ENCODE measurements around the gene NISCH. TPM values are rescaled to one million over a fixed set of nuclear protein-coding genes. Genes with fewer than 3 reads are reported as not detected.

The NISCH gene
- polyA plus RNA-seq, 1 donor (not counting 4 experiments of a cell fraction or from before 2014, with no cell fraction given): 48.1 TPM

DNA sequence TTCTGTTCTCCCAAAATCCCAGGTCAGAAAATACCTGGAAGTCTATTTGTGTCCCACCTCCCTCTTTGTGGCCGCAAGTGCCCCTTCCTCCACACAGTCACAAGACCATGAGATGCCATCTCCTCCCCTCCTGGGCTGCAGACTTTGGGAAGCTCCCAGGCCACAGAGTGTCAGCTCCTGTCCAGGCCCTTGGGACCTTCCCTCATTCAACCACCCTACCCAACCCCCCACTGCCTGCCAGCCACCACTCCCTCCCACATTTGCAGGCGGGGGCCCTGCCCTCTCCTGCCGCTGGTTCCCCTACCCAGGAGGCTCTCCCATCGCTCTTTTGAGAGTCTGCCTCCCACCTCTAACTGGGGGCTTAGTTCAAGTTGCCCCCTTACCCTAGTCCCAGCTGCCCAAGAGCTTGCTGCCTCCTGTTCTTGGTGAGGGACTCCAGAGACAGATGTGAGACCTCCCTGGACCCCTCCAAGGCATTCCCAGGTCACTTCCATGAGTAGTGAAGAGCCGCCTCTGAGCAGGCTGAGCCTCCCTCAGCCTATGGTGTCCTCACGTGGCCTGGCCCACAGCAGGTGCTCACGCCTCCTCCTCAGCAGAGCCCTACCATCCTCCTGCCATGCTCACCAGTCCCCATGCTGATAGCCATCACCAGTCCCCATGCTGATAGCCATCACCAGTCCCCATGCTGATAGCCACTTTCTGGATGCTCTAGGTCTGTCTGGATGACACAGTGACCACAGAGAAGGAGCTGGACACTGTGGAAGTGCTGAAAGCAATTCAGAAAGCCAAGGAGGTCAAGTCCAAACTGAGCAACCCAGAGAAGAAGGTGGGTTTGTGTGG is 23.9 kb downstream of the NISCH start:
- no peaks in the 10 kb centered on the region for H3K79me2 ChIP-seq (ENCODE audit: control insufficient read depth, insufficient read depth, low read length)
- H4K20me1 ChIP-seq (ENCODE audit: control insufficient read depth, extremely low read depth, insufficient read depth, low read length): no peaks in the 10 kb centered on the region
- H3K4me1 ChIP-seq (ENCODE audit: control insufficient read depth, extremely low read depth, insufficient read depth, low read length): peaks cover 12% of the 10 kb centered on the region
- no peak for DNase-seq (ENCODE audit: low read depth, low spot score)
- no peaks in the 10 kb centered on the region for H3K9me1 ChIP-seq (ENCODE audit: control insufficient read depth, extremely low read depth, insufficient read depth, low read length)
- no peak overlapping the region for H3K9ac ChIP-seq (ENCODE audit: control insufficient read depth, extremely low read depth, insufficient read depth, low read length)
- no peaks in the 10 kb centered on the region for H3K27me3 ChIP-seq (ENCODE audit: control insufficient read depth, extremely low read depth, insufficient read depth, low read length)
- no peak overlapping the region for H3K4me3 ChIP-seq (ENCODE audit: control insufficient read depth in 2 of 3, extremely low read depth in 1 of 3, insufficient read depth in 2 of 3, low read depth in 1 of 3, low read length in 3 of 3)
- TF ChIP-seq EZH2 (IDR thresholded peaks at IDR 0.05; ENCODE audit: low read length): no peak
- TF ChIP-seq, protein P1, sequence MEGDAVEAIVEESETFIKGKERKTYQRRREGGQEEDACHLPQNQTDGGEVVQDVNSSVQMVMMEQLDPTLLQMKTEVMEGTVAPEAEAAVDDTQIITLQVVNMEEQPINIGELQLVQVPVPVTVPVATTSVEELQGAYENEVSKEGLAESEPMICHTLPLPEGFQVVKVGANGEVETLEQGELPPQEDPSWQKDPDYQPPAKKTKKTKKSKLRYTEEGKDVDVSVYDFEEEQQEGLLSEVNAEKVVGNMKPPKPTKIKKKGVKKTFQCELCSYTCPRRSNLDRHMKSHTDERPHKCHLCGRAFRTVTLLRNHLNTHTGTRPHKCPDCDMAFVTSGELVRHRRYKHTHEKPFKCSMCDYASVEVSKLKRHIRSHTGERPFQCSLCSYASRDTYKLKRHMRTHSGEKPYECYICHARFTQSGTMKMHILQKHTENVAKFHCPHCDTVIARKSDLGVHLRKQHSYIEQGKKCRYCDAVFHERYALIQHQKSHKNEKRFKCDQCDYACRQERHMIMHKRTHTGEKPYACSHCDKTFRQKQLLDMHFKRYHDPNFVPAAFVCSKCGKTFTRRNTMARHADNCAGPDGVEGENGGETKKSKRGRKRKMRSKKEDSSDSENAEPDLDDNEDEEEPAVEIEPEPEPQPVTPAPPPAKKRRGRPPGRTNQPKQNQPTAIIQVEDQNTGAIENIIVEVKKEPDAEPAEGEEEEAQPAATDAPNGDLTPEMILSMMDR (optimal IDR thresholded peaks at IDR 0.05 in 1 of 3, IDR thresholded peaks at IDR 0.05 in 1 of 3, conservative IDR thresholded peaks at IDR 0.05 in 1 of 3; ENCODE audit: extremely low read depth in 1 of 3, insufficient read depth in 2 of 3, low read length in 3 of 3): no peak
- H2AFZ ChIP-seq (ENCODE audit: control insufficient read depth, low read length): no peak overlapping the region
- no peak overlapping the region for H3K27ac ChIP-seq (ENCODE audit: control insufficient read depth, insufficient read depth, low read length)
- no peak for FAIRE-seq
- dilution Hi-C loops (cut with MboI; ENCODE audit: extremely low pct_ligation_motif_present, low sequenced_read_pairs): no loop called here
- H3K9me3 ChIP-seq (ENCODE audit: control insufficient read depth, low read depth, low read length): no peaks in the 10 kb centered on the region
- H3K36me3 ChIP-seq (ENCODE audit: control insufficient read depth in 2 of 2, extremely low read depth in 1 of 2, insufficient read depth in 2 of 2, low read length in 2 of 2): peaks cover 54 to 65% of the 10 kb centered on the region in 2 experiments
- H3K4me2 ChIP-seq (ENCODE audit: control insufficient read depth, extremely low read depth, insufficient read depth, low read depth, low read length): no peak overlapping the region

DNA sequence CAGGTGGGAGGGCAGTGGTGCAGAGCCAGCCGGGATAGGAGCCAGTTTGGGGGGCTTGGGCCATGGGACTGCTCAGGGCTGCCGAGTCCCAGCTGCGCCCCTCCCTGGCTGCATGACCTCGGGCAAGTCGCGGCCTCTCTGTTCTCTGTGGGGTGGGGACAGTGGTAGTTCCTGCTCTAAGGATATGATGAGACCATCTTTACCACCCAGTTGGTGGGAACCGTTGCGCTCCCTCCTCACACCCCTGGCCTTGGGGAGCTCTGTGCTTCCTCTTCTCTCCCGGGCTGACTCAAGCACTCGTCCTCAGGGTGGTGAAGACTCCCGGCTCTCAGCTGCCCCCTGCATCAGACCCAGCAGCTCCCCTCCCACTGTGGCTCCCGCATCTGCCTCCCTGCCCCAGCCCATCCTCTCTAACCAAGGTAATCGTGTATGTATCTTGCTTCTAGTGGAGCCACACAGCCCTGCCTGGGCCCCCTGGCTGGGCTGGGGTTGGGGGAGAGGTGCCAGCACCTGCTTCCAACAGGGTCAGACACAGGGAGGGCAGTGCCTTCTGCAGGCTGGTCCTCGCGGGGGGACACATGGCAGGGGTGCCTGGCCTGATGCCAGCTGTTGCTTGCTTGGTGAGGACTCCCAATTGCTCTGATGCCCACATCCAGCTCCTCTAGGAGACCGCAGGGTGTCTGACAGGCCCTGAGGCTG is 24.6 kb downstream of the NISCH start:
- Histone ChIP-seq H2AFZ (ENCODE audit: control insufficient read depth, low read length) (no peak overlapping the region), H3K9me3 (ENCODE audit: control insufficient read depth, low read depth, low read length) (no peaks in the 10 kb centered on the region), H3K36me3 (ENCODE audit: control insufficient read depth in 2 of 2, extremely low read depth in 1 of 2, insufficient read depth in 2 of 2, low read length in 2 of 2) (peaks cover 53 to 62% of the 10 kb centered on the region in 2 experiments), H3K4me1 (ENCODE audit: control insufficient read depth, extremely low read depth, insufficient read depth, low read length) (peaks cover 12% of the 10 kb centered on the region), H3K27me3 (ENCODE audit: control insufficient read depth, extremely low read depth, insufficient read depth, low read length) (no peaks in the 10 kb centered on the region), H3K9me1 (ENCODE audit: control insufficient read depth, extremely low read depth, insufficient read depth, low read length) (no peaks in the 10 kb centered on the region), H3K9ac (ENCODE audit: control insufficient read depth, extremely low read depth, insufficient read depth, low read length) (no peak overlapping the region), H3K27ac (ENCODE audit: control insufficient read depth, insufficient read depth, low read length) (no peak overlapping the region), H3K4me3 (ENCODE audit: control insufficient read depth in 2 of 3, extremely low read depth in 1 of 3, insufficient read depth in 2 of 3, low read depth in 1 of 3, low read length in 3 of 3) (no peak overlapping the region), H3K79me2 (ENCODE audit: control insufficient read depth, insufficient read depth, low read length) (no peaks in the 10 kb centered on the region), H3K4me2 (ENCODE audit: control insufficient read depth, extremely low read depth, insufficient read depth, low read depth, low read length) (no peak overlapping the region), H4K20me1 (ENCODE audit: control insufficient read depth, extremely low read depth, insufficient read depth, low read length) (no peaks in the 10 kb centered on the region)
- dilution Hi-C loops (cut with MboI; ENCODE audit: extremely low pct_ligation_motif_present, low sequenced_read_pairs): no loop called here
- no peak for TF ChIP-seq EZH2 (IDR thresholded peaks at IDR 0.05; ENCODE audit: low read length)
- TF ChIP-seq, protein P1 (optimal IDR thresholded peaks at IDR 0.05 in 1 of 3, IDR thresholded peaks at IDR 0.05 in 1 of 3, conservative IDR thresholded peaks at IDR 0.05 in 1 of 3; ENCODE audit: extremely low read depth in 1 of 3, insufficient read depth in 2 of 3, low read length in 3 of 3): no peak
- no peak for DNase-seq (ENCODE audit: low read depth, low spot score)
- no peak for FAIRE-seq
